Adipose tissue (tissue), 3 donors: Measurements from ENCODE around the gene OR4D2. TPM values are rescaled to one million over a fixed set of nuclear protein-coding genes. Genes with fewer than 3 reads are reported as not detected.
"Not testable (repeated sequence)": the region's sequence is repeated elsewhere in the genome, so short reads cannot be mapped to it uniquely, and the experiment has no call there.

Source experiments
- H3K27ac ChIP-seq: one replicate; pipeline ENCODE4 v1.5.1; 2013; ENCODE audit warnings: low read depth, low read length
- WGBS, 3 donors: extraction: QIAGEN DNeasy Blood & Tissue Kit; methylation state at CpG; one replicate each; pipeline ENCODE4 v1.1.7; 2013; 5-methylcytosine and 5-hydroxymethylcytosine counted together
- polyA plus RNA-seq, 3 donors: library from polyadenylated mRNA; stranded (reverse); fragments of 200-250 nt; gene quantifications; one replicate each; pipeline ENCODE4 v1.2.3, GENCODE V29; 2013
- donor health status: healthy with polysubstance abuse.
- donor health status: Bipolar disorder and iron deficiency.
- donor health status: healthy.

OR4D2 gene
- polyA plus RNA-seq = not detected

- WGBS, 3 donors = 55 to 66% (median 65%) methylated on average over 6 of the region's 6 CpGs
- H3K27ac ChIP-seq = no peak within 1 kb of the TSS
Observed at GRCh38 chr17:58166682-58167081, at the start of gene OR4D2. Gene OR4D2 (plus strand): TSS chr17:58166982. CDS start chr17:58169656, 2,674 bp downstream.

DNA sequence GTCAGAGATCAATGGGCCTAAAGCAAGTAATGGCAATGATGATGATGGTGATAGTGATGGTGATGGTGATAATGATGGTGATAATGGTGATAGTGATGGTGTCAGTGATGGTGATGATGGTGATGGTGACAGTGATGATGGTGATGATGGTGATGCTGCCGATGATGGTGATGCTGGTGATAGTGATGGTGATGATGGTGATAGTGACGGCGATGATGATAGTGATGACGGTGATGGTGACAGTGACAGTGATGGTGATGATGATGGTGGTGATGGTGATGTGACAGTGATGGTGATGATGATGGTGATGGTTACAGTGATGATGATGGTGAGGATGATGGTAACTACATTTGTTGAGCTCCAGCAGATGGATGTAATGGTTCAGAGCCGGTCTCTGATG is 49.4 kb upstream of the OR4D2 start:
- no peak overlapping the region for H3K27ac ChIP-seq
- WGBS, 3 donors = 92 to 95% (median 94%) methylated on average over 5 of the region's 5 CpGs

GRCh38 chr17:58119491-58119890 is 47.3 kb upstream of the OR4D2 start:
- WGBS, 3 donors = 65 to 78% (median 67%) methylated on average over 3 of the region's 3 CpGs
- no peak overlapping the region for H3K27ac ChIP-seq

GRCh38 chr17:58120195-58120822 is 46.5 kb upstream of the OR4D2 start:
- H3K27ac ChIP-seq = no peak overlapping the region
- WGBS, 3 donors = 20 to 25% (median 24%) methylated on average over 7 of the region's 7 CpGs

DNA sequence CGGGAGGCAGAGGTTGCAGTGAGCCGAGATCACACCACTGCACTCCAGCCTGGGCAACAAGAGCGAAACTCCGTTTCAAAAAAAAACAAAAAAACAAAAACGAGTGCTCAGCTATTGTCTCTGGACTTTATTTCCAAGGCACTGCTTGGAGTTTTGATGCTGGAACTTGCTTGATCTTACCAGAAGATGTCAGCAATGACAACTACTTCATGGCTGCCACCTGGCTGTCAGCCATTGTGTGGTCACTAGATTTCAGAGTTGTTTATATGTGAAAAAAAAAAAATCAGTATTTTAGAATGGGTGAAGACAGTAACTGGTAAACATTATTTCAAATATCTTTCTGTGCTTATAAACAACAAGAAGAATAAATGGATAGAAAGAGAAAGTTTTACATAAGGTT is 44.9 kb upstream of the OR4D2 start:
- WGBS, 3 donors = 43 to 46% (median 46%) methylated on average over 4 to 5 of the region's 5 CpGs
- no peak overlapping the region for H3K27ac ChIP-seq

DNA sequence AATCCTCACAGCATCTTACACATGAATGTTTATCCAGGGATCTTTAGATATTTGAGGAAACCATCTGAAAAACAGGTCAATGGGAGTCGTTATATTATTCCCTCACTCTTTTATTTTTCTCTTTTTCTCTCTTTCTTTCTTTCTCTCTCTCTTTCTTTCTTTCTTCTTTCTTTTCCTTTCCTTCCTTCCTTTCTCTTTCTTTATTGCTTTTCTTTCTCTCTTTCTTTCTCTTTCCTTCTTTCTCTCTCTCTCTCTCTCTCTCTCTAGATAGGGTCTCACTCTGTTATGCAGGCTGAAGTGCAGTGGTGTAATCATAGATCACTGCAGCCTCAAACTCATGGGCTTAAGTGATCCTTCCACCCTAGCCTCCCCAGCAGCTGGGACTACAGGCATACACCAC is 38.9 kb upstream of the OR4D2 start:
- H3K27ac ChIP-seq = no peak overlapping the region
- 48 to 58% (median 52%) methylated on average over 1 of the region's 1 CpG for WGBS, 3 donors

DNA sequence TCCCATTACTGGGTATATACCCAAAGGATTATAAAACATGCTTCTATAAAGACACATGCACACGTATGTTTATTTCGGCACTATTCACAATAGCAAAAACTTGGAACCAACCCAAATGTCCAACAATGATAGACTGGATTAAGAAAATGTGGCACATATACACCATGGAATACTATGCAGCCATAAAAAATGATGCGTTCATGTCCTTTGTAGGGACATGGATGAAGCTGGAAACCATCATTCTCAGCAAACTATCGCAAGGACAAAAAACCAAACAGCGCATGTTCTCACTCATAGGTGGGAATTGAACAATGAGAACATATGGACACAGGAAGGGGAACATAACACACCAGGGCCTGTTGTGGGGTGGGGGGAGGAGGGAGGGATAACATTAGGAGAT is 34.1 kb upstream of the OR4D2 start:
- WGBS, 3 donors = 93 to 99% (median 93%) methylated on average over 5 of the region's 5 CpGs
- not testable (repeated sequence) for H3K27ac ChIP-seq

DNA sequence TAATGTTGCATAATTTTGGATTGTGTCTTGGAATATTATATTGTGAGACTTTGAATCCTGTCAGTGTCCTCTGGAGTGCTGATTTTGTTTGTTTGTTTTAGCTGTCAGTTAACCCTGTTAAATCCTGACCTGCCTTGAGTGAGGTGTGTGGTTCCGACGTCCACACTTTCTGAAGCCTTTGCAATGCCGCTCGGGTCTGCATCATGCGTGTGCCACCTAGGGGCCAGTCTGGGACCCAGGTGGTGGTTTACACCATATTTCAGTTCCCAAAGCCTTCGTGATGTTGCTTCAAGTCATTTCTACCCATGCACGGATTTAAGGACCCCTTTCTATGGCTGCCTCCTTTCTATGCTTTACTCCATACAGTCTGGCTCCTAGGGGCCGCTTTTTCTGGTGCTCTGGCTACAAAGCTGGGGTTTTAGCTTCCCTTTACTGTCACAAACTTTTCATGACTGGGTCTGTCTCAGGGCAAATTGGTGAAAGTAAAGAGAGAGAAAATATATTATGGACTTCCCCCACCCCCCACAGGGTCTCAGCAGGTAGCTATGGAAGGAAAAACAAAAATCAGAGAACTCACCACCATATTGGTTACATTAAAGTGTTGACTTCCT is 30.0 kb upstream of the OR4D2 start:
- 24 to 35% (median 34%) methylated on average over 8 of the region's 8 CpGs for WGBS, 3 donors
- no peak overlapping the region for H3K27ac ChIP-seq

DNA sequence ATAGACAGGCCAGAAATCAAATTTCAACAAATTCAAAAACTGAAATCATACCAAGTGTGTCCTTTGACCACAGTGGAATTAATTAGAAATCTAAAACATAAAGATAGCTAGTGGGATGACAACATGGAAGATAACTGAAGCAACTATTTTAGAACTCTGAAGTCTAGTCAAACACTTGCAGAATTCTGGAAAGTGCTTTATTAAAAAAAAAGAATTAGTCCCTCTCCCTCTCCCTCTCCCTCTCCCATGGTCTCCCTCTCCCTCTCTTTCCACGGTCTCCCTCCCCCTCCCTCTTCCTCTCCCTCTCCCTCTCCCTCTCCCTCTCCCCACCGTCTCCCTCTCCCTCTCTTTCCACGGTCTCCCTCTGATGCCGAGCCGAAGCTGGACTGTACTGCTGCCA is 25.3 kb upstream of the OR4D2 start:
- 69 to 82% (median 80%) methylated on average over 2 to 5 of the region's 5 CpGs for WGBS, 3 donors
- no peak overlapping the region for H3K27ac ChIP-seq

DNA sequence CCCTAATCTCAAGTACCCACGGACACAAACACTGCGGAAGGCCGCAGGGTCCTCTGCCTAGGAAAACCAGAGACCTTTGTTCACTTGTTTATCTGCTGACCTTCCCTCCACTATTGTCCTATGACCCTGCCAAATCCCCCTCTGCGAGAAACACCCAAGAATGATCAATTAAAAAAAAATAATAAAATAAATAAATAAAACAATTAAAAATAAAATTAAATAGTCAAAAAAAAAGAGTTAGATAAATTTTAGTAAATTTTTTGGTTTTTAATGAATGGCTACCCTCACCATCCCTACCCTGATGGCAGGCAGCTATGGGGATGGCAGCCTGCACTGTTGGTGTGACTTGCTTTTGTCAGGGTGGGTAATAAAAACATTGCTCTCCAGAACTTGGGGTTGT is 23.4 kb upstream of the OR4D2 start:
- WGBS, 3 donors = 70 to 87% (median 75%) methylated on average over 2 to 4 of the region's 4 CpGs
- H3K27ac ChIP-seq = not testable (repeated sequence)

DNA sequence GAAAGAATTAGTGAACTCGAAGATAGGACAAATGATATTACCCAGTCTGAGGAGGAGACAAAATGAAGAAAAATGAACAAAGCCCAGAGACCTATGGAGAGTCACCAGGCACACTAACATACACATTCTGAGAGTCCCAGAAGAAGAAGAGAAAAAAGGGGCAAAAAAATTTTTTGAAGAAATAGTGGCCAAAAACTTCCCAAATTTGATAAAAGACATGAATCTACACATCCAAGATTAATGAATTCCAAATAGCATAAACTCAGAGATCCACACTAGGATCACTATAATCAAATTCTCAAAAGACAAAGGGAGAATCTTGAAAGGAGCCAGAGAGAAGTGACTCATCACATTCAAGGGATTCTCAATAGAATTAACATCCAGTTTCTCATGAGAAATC is 22.0 kb upstream of the OR4D2 start:
- H3K27ac ChIP-seq = no peak overlapping the region
- 68 to 90% (median 86%) methylated on average over 1 of the region's 1 CpG for WGBS, 3 donors

- no peak within 1 kb of the TSS for H3K27ac ChIP-seq
- WGBS, 3 donors = 33 to 62% (median 43%) methylated on average over 1 of the region's 1 CpG
Observed at GRCh38 chr17:58147930-58148434, 18.8 kb upstream of the OR4D2 start, which contains the start of gene OR4D1. Gene OR4D1 (plus strand): TSS chr17:58148384. CDS start chr17:58155154, 6,770 bp downstream.

GRCh38 chr17:58148609-58149008 is 18.2 kb upstream of the OR4D2 start:
- no peak overlapping the region for H3K27ac ChIP-seq
- 69 to 88% (median 87%) methylated on average over 3 of the region's 3 CpGs for WGBS, 3 donors

GRCh38 chr17:58150394-58150793 is 16.4 kb upstream of the OR4D2 start:
- no peak overlapping the region for H3K27ac ChIP-seq
- 50 to 56% (median 52%) methylated on average over 6 of the region's 6 CpGs for WGBS, 3 donors

GRCh38 chr17:58153046-58153445 is 13.7 kb upstream of the OR4D2 start:
- 28 to 76% (median 50%) methylated on average over 2 of the region's 2 CpGs for WGBS, 3 donors
- no peak overlapping the region for H3K27ac ChIP-seq

GRCh38 chr17:58153671-58154070 is 13.1 kb upstream of the OR4D2 start:
- no peak overlapping the region for H3K27ac ChIP-seq

- 1 to 2% (median 2%) methylated on average over 59 to 65 of the region's 65 CpGs for WGBS, 3 donors
Observed at GRCh38 chr17:58156839-58157803, 9.7 kb upstream of the OR4D2 start.

DNA sequence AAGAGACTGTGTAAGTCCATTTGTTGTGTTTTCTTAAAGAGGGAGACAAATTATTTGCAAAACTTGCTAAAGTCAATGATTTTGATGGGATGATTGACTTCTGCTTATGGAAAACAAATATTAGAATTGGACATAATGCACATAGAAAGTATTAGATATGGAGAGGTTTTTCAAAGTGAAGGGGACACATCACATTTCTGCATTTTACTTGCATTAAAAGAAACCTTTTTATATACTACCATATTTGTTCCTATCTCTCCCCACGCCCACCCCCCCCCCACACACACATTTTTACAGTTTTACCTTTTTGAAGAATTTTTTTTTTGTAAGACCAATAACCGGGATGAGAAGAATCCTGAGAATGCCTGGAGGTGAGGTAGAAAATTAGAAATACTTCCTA is 8.6 kb upstream of the OR4D2 start:
- no peak overlapping the region for H3K27ac ChIP-seq
- 62 to 78% (median 78%) methylated on average over 2 of the region's 2 CpGs for WGBS, 3 donors

More at GRCh38 chr17:58156839-58157803, 9.7 kb upstream of the OR4D2 start:
- H3K27ac ChIP-seq = no peak overlapping the region

GRCh38 chr17:58161566-58161965 is 5.2 kb upstream of the OR4D2 start:
- H3K27ac ChIP-seq = no peak overlapping the region
- WGBS, 3 donors = 57 to 71% (median 71%) methylated on average over 3 of the region's 3 CpGs
